GM12873 (cell line): ENCODE data around the gene GNA12.

ENCODE experiments used
- TF ChIP-seq, protein P1 (sequence below): IDR thresholded peaks from 2 replicates; pipeline ENCODE4 v1.5.1; 2012; ENCODE audit warnings: low read depth, mild to moderate bottlenecking, moderate library complexity, low read length, control low read depth; ENCODE audit not compliant: insufficient read depth; ENCODE audit errors: missing control alignments

GNA12 gene

DNA sequence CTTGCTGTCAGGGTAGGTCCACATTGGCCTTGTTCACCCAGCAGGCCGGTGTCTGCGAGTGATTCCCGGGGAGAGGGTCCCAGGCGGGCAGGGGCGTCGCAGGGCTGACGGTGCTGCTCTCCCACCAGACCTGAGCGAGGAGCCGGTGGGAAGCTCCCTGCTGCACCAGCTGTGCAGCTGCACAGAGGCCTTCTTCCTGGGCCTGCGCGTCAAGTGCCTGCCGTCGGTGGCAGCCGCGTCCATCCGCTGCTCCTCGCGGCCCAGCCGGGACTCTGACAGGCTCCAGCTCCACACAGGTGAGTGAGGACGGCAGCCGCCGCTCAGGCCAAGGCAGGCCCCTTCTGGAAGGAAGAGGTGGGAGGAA lies 141.5 kb downstream of the GNA12 start:
- TF ChIP-seq, protein P1, sequence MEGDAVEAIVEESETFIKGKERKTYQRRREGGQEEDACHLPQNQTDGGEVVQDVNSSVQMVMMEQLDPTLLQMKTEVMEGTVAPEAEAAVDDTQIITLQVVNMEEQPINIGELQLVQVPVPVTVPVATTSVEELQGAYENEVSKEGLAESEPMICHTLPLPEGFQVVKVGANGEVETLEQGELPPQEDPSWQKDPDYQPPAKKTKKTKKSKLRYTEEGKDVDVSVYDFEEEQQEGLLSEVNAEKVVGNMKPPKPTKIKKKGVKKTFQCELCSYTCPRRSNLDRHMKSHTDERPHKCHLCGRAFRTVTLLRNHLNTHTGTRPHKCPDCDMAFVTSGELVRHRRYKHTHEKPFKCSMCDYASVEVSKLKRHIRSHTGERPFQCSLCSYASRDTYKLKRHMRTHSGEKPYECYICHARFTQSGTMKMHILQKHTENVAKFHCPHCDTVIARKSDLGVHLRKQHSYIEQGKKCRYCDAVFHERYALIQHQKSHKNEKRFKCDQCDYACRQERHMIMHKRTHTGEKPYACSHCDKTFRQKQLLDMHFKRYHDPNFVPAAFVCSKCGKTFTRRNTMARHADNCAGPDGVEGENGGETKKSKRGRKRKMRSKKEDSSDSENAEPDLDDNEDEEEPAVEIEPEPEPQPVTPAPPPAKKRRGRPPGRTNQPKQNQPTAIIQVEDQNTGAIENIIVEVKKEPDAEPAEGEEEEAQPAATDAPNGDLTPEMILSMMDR: no peak

DNA sequence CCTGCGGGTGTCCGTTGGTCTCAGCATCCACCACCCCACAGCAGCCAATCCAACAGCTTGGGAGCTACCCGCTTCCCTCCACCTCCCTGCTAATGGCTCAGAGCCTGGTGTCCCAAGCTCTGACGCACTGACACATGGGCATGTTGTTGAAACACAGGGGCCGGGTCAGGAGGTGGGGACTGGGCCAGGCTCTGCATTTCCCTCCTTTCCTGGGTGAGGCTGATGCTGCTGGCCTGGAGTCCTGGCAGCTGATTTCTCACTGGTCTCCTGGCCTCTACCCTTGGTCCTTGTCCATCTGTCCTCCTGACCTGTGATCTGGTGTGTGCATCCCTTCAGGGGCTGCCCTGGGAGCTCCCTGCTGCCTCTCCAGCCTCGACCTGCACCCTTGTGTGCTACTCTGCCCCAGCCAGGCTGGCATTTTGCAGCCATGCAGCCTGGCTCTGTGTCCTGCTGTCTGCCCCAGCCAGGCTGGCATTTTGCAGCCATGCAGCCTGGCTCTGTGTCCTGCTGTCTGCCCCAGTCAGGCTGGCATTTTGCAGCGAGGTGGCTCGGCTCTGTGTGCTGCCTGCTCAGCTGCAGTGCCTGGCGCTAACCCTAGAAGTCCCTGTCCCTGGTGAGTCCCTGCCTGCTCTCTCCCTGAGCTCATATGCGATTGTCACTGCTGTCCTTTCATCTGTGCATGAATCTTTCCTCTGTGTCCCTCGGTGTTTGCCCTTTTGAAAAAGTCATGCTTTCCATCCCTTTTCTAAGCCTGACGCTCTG lies 142.1 kb downstream of the GNA12 start:
- TF ChIP-seq, protein P1: no peak

DNA sequence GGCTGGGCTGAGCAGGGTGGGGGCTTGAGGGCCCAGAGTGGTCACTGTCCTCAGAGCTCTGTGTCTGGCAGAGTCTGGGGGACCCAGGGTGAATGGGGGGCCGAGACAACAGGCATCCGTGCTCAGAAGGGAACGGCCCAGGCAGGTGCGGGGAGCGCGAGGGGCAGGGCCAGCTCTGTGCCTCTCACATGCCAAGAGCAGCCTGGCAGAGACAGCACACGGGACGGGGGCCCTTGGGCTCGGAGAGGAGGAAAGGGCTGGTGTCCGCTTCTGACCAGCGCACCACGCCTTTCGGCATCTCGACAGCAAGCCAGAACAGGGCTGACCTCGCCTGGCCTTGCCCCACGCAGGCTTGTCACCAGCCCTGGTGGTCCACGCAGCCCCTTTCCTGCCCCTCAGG lies 142.7 kb downstream of the GNA12 start:
- TF ChIP-seq, protein P1: no peak

DNA sequence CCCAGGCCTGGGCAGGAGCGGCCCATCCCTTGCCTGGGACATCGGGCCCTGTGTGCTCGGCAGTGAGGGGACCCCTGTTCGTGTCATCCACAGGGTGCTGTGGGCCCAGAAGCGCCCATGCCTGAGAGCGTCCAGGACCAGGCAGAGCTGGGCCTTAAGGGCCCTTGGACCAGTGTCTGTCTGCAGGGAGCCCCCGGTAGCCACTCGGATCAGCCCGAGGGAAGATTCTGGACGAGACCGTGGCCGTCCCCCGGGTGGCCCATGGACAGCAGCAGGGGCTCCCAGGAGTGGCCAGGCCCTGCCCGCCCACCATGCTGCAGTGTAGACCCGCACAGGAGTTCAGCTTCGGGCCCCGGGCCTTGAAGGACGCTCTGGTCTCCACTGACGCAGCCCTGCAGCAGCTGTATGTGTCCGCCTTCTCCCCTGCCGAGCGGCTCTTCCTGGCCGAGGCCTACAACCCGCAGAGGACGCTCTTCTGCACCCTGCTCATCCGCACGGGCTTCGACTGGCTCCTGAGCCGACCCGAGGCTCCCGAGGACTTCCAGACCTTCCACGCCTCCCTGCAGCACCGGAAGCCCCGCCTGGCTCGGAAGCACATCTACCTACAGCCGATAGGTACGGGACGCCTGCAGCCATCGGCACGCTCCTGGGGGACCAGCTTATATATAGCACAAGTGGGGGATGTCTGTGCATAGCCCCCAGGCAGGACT lies 143.8 kb downstream of the GNA12 start:
- TF ChIP-seq, protein P1: no peak

DNA sequence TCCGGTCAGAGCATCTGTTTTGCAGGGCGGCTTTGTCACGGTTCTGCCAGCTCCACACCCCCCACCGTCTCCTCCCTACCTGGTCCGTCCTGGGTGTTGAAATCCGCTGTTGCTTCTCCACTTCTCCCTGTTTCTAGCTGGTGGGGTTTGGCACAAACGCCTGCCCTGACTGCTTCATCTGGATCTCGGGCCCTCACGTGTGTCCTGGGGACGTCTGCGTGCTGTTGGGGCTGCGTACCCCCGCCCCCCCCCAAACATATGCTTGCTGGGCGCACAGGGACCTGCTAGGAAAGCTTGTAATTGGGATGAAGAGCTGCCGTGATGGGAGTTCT lies 144.9 kb downstream of the GNA12 start:
- TF ChIP-seq, protein P1: no peak

DNA sequence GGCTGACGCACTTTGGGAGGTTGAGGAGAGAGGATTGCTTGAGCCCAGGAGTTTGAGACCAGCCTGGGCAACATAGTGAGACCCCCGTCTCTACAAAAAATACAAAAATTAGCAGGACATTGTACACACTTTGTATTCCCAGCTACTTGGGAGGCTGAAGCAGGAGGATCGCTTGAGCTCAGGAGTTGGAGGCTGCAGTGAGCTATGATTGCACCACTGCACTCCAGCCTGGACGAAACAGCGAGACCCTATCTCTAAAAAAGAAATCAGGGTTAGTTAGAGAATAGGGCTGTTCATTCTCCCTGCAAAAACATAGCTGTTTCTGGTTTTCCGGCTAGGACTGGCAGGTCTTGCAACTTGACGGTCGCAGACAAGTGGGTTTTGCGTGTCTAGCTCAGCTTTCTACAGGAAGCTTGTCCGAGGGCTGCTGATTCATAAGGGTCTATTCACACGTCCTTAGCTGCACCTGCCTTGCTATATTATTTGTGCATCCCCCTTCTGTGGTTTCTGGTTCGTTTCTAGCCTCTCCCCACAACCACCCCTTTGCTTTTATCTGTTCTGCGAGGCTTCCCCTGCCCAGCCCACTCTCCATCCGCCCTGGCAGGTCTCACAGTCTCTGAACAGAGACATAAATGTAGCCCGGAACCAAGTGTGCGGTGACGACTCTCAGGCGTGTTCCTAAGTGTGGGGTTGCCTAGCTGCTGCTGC lies 145.4 kb downstream of the GNA12 start:
- TF ChIP-seq, protein P1: no peak

DNA sequence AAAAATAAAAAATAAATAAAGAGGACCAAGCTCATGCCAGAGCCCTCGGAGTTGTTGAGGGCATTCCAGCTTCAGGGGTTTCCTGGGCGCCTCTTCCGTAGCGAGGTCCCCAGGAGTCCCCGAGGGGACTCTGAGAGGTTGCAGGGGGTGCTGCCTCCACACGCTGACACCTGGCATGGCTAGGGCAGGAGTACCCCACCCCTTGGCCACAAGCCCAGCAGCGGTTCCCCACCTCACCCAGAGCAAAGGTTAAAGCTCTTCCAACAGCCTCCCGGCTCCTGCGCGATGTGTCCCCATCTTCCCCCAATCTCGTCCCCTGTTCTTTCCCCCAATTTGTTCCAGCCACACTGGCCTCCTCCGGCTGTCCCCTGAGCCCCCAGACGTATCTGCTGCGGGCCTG lies 151.6 kb downstream of the GNA12 start:
- TF ChIP-seq, protein P1: no peak
